Measurements from ENCODE around the gene VSTM4.
A peak's percentile ranks its signal among the peaks of the same experiment; 100 is the strongest.

Gene VSTM4

GRCh38 chr10:49144058-49144720 is 28.9 kb upstream of the VSTM4 start:
- no peak overlapping the region for H3K4me3 ChIP-seq
- peak overlapping the region in 3 of 21 experiments; percentile 22 to 82 (median 48) for H3K27ac ChIP-seq

- H3K4me3 ChIP-seq, result no peak overlapping the region
- peak overlapping the region in 4 of 21 experiments; percentile 16 to 48 (median 27) for H3K27ac ChIP-seq
Observed at GRCh38 chr10:49143249-49143648, 27.9 kb upstream of the VSTM4 start.

- peak overlapping the region in 4 of 21 experiments; percentile 31 to 91 (median 65) for H3K27ac ChIP-seq
- H3K4me3 ChIP-seq, result no peak overlapping the region
Observed at GRCh38 chr10:49141541-49142332, 26.4 kb upstream of the VSTM4 start.

- H3K27ac ChIP-seq, result peak overlapping the region in 10 of 21 experiments; percentile 24 to 91 (median 74)
- H3K4me3 ChIP-seq, result no peak overlapping the region
Observed at GRCh38 chr10:49140304-49141177, 25.2 kb upstream of the VSTM4 start.

GRCh38 chr10:49139846-49140195 is 24.5 kb upstream of the VSTM4 start:
- Histone ChIP-seq H3K4me3 (no peak overlapping the region), H3K27ac (peak overlapping the region in 19 of 21 experiments; percentile 5 to 91 (median 71))

GRCh38 chr10:49139028-49139845 is 23.9 kb upstream of the VSTM4 start:
- Histone ChIP-seq H3K4me3 (no peak overlapping the region), H3K27ac (peak overlapping the region in 20 of 21 experiments; percentile 5 to 91 (median 66))

GRCh38 chr10:49138361-49138891 is 23.1 kb upstream of the VSTM4 start:
- Histone ChIP-seq H3K4me3 (no peak overlapping the region), H3K27ac (peak overlapping the region in 13 of 21 experiments; percentile 13 to 91 (median 72))

- peak overlapping the region in 2 of 21 experiments; percentile 1 to 16 for H3K27ac ChIP-seq
- H3K4me3 ChIP-seq, result no peak overlapping the region
Observed at GRCh38 chr10:49136525-49136924, 21.2 kb upstream of the VSTM4 start.

GRCh38 chr10:49135575-49136313 is 20.4 kb upstream of the VSTM4 start:
- Histone ChIP-seq H3K27ac (peak overlapping the region in 1 of 21 experiments; percentile 1), H3K4me3 (no peak overlapping the region)

- H3K27ac ChIP-seq, result no peak overlapping the region
- no peak overlapping the region for H3K4me3 ChIP-seq
Observed at GRCh38 chr10:49134327-49134726, 19.0 kb upstream of the VSTM4 start.

- H3K27ac ChIP-seq, result no peak within 1 kb of the TSS
- no peak within 1 kb of the TSS for H3K4me3 ChIP-seq
Observed at GRCh38 chr10:49133706-49134248, 18.5 kb upstream of the VSTM4 start, which contains the start of gene FAM170B. Gene FAM170B (minus strand): TSS chr10:49134021. CDS start chr10:49133918, 103 bp downstream.

- no peak overlapping the region for H3K4me3 ChIP-seq
- H3K27ac ChIP-seq, result no peak overlapping the region
Observed at GRCh38 chr10:49132362-49132737, 17.0 kb upstream of the VSTM4 start.

GRCh38 chr10:49131507-49132361 is 16.4 kb upstream of the VSTM4 start:
- Histone ChIP-seq H3K4me3 (no peak overlapping the region), H3K27ac (no peak overlapping the region)

- Histone ChIP-seq H3K27ac (no peak overlapping the region), H3K4me3 (no peak overlapping the region)
Observed at GRCh38 chr10:49129376-49129775, 14.1 kb upstream of the VSTM4 start.

GRCh38 chr10:49128854-49129253 is 13.5 kb upstream of the VSTM4 start:
- no peak overlapping the region for H3K27ac ChIP-seq
- no peak overlapping the region for H3K4me3 ChIP-seq

GRCh38 chr10:49123981-49124950 is 8.9 kb upstream of the VSTM4 start:
- H3K4me3 ChIP-seq, result no peak overlapping the region
- H3K27ac ChIP-seq, result no peak overlapping the region

Data from skin epidermis (tissue), 12 donors.